C4-2B (cell line): ENCODE results near the gene MTMR2.

Source experiments
- H3K27ac ChIP-seq: fragments of 450-650 bp; 2 replicates; pipeline ENCODE4 v1.5.1; 2017
- CTCF ChIP-seq: fragments of 450-650 bp; conservative IDR thresholded peaks from 2 replicates; pipeline ENCODE4 v1.5.1; 2017; ENCODE audit warnings: mild to moderate bottlenecking
- ZFX ChIP-seq: fragments of 450-650 bp; IDR thresholded peaks from 2 replicates; pipeline ENCODE4 v1.6.1; 2017

Gene MTMR2

GRCh38 chr11:95789506-95790122 lies 134.3 kb downstream of the MTMR2 start, which contains the start of gene FAM76B:
Gene FAM76B, minus strand, starts transcription at chr11:95789782. Its CDS starts 304 bp downstream, at chr11:95789478.
- TF ChIP-seq ZFX (peak; percentile 56), CTCF (no peak)
- H3K27ac ChIP-seq = peak within 1 kb of the TSS; percentile 88

GRCh38 chr11:95788921-95789505 lies 134.9 kb downstream of the MTMR2 start:
- H3K27ac ChIP-seq = peak overlapping the region; percentile 88
- no peak; the same call in 1 of the 2 replicates for TF ChIP-seq CTCF
- no peak; the same call in 1 of the 2 replicates for TF ChIP-seq ZFX
